Ishikawa (cell line): Measurements from ENCODE around the gene GPR78.
A peak's percentile ranks its signal among the peaks of the same experiment; 100 is the strongest.

ENCODE experiments used
- CEBPB ChIP-seq: IDR thresholded peaks from 2 replicates; pipeline ENCODE4 v1.6.1; 2012
- CREB1 ChIP-seq: IDR thresholded peaks from 2 replicates; pipeline ENCODE4 v1.6.1; 2012; ENCODE audit warnings: low read depth
- EGR1 ChIP-seq: IDR thresholded peaks from 2 replicates; pipeline ENCODE4 v1.6.1; 2012
- EP300 ChIP-seq: IDR thresholded peaks from 2 replicates; pipeline ENCODE4 v1.6.1; 2012; ENCODE audit warnings: borderline replicate concordance
- FOXM1 ChIP-seq: IDR thresholded peaks from 2 replicates; pipeline ENCODE4 v1.6.1; 2012; ENCODE audit warnings: low read depth, borderline replicate concordance
- NFIC ChIP-seq: IDR thresholded peaks from 2 replicates; pipeline ENCODE4 v1.6.1; 2012
- RAD21 ChIP-seq: IDR thresholded peaks from 2 replicates; pipeline ENCODE4 v1.6.1; 2012; ENCODE audit warnings: low read depth
- TAF1 ChIP-seq: IDR thresholded peaks from 2 replicates; pipeline ENCODE4 v1.6.1; 2012; ENCODE audit warnings: low read depth, mild to moderate bottlenecking
- TCF12 ChIP-seq: IDR thresholded peaks from 2 replicates; pipeline ENCODE4 v1.6.1; 2012; ENCODE audit warnings: low read depth
- TEAD4 ChIP-seq: IDR thresholded peaks from 2 replicates; pipeline ENCODE4 v1.6.1; 2012
- YY1 ChIP-seq: IDR thresholded peaks from 2 replicates; pipeline ENCODE4 v1.6.1; 2012; ENCODE audit warnings: low read depth
- ZBTB7A ChIP-seq: IDR thresholded peaks from 2 replicates; pipeline ENCODE4 v1.6.1; 2012; ENCODE audit warnings: low read depth
- TF ChIP-seq, protein P1 (sequence below): IDR thresholded peaks from 2 replicates; pipeline ENCODE4 v1.6.1; 2012
- TF ChIP-seq, protein P2 (sequence below): IDR thresholded peaks from 2 replicates; pipeline ENCODE4 v1.6.1; 2012; ENCODE audit warnings: low read depth, mild to moderate bottlenecking
- TF ChIP-seq, protein P3 (sequence below): IDR thresholded peaks from 2 replicates; pipeline ENCODE4 v1.6.1; 2012

Gene GPR78

DNA sequence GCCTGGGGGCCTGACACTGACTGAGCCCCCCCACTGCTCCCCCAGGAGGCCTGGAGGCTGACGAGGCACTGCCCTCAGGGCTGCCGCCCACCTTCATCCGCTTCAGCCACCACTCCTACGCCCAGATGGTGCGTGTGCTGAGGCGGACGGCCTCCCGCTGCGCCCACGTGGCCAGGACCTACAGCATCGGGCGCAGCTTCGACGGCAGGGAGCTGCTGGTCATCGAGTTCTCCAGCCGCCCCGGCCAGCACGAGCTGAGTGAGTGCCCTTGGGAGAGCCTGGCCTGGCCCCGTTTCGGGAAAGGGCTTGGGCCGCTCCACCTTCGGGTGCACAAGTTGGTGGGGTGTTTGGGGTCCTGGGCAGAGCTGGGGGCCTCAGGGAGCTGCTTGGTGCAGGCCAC, 23.7 kb downstream of the GPR78 start:
- TF ChIP-seq, protein P1, sequence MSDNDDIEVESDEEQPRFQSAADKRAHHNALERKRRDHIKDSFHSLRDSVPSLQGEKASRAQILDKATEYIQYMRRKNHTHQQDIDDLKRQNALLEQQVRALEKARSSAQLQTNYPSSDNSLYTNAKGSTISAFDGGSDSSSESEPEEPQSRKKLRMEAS: peak; percentile 64
- TF ChIP-seq TCF12: no peak

DNA sequence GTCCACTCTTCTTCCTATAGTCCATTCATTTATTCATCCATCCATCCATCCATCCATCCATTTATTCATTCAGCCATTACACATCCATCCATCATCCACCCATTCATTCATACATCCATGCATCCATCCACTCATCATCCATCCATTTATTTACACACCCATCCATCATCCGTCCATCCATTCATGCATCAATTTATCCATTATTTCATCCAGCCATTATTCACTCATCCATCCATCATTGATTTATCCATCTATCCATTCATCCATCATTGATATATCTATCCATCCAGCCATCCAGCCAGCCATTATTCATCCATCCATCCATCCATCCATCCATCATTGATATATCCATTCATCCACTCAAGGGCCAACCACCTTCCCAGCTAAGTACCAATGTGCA, 25.1 kb downstream of the GPR78 start:
- TF ChIP-seq, protein P2, sequence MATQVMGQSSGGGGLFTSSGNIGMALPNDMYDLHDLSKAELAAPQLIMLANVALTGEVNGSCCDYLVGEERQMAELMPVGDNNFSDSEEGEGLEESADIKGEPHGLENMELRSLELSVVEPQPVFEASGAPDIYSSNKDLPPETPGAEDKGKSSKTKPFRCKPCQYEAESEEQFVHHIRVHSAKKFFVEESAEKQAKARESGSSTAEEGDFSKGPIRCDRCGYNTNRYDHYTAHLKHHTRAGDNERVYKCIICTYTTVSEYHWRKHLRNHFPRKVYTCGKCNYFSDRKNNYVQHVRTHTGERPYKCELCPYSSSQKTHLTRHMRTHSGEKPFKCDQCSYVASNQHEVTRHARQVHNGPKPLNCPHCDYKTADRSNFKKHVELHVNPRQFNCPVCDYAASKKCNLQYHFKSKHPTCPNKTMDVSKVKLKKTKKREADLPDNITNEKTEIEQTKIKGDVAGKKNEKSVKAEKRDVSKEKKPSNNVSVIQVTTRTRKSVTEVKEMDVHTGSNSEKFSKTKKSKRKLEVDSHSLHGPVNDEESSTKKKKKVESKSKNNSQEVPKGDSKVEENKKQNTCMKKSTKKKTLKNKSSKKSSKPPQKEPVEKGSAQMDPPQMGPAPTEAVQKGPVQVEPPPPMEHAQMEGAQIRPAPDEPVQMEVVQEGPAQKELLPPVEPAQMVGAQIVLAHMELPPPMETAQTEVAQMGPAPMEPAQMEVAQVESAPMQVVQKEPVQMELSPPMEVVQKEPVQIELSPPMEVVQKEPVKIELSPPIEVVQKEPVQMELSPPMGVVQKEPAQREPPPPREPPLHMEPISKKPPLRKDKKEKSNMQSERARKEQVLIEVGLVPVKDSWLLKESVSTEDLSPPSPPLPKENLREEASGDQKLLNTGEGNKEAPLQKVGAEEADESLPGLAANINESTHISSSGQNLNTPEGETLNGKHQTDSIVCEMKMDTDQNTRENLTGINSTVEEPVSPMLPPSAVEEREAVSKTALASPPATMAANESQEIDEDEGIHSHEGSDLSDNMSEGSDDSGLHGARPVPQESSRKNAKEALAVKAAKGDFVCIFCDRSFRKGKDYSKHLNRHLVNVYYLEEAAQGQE: no peak
- TF ChIP-seq CEBPB (no peak), TAF1 (no peak), TCF12 (no peak), EP300 (no peak), TEAD4 (no peak), NFIC (no peak), YY1 (no peak), ZBTB7A (no peak), EGR1 (no peak), RAD21 (no peak)
- TF ChIP-seq, protein P1: no peak
- TF ChIP-seq, protein P3, sequence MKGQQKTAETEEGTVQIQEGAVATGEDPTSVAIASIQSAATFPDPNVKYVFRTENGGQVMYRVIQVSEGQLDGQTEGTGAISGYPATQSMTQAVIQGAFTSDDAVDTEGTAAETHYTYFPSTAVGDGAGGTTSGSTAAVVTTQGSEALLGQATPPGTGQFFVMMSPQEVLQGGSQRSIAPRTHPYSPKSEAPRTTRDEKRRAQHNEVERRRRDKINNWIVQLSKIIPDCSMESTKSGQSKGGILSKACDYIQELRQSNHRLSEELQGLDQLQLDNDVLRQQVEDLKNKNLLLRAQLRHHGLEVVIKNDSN: no peak

DNA sequence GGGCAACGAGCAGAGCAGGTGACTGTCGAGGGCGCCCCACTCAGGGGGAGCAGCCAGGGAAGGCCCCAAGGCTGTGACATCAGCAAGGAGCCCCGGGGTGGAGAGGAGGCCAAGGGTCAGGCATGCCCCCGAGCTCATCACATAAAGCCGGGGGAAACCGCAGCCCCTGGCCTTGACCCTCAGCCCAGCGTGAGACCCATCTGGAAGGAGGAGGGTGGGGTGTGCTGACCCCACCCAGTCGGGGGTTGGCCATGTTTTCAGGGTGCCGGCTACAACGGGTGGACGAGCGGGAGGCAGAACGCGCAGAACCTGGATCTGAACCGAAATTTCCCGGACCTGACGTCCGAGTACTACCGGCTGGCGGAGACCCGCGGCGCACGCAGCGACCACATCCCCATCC, 26.3 kb downstream of the GPR78 start:
- TF ChIP-seq CREB1: no peak
- TF ChIP-seq ZBTB7A: no peak
- no peak for TF ChIP-seq EP300
- TF ChIP-seq, protein P3: no peak
- no peak for TF ChIP-seq TAF1
- no peak for TF ChIP-seq CEBPB
- TF ChIP-seq NFIC: no peak
- no peak for TF ChIP-seq TCF12
- TF ChIP-seq, protein P1: no peak
- no peak for TF ChIP-seq TEAD4
- TF ChIP-seq, protein P2: no peak
- TF ChIP-seq RAD21: no peak
- no peak for TF ChIP-seq FOXM1
- TF ChIP-seq EGR1: no peak
- TF ChIP-seq YY1: no peak

DNA sequence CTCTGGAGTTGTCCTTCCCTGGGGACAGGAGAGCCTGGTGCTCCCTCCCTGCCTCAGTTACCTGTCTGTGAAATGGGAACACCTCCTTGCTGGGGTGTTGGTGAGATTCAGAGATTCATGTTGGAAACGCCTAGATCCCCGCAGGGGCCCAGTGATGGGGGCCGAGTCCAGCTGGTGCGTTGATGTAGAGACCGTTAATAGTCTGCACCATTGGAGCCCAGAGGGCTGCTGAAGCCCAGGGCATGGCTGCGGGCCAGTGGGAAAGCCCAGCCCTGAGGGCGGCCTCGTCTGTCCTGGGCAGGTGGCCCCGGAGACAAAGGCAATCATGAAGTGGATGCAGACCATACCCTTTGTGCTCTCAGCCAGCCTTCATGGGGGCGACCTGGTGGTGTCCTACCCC, 26.8 kb downstream of the GPR78 start:
- TF ChIP-seq ZBTB7A (no peak), NFIC (no peak)

DNA sequence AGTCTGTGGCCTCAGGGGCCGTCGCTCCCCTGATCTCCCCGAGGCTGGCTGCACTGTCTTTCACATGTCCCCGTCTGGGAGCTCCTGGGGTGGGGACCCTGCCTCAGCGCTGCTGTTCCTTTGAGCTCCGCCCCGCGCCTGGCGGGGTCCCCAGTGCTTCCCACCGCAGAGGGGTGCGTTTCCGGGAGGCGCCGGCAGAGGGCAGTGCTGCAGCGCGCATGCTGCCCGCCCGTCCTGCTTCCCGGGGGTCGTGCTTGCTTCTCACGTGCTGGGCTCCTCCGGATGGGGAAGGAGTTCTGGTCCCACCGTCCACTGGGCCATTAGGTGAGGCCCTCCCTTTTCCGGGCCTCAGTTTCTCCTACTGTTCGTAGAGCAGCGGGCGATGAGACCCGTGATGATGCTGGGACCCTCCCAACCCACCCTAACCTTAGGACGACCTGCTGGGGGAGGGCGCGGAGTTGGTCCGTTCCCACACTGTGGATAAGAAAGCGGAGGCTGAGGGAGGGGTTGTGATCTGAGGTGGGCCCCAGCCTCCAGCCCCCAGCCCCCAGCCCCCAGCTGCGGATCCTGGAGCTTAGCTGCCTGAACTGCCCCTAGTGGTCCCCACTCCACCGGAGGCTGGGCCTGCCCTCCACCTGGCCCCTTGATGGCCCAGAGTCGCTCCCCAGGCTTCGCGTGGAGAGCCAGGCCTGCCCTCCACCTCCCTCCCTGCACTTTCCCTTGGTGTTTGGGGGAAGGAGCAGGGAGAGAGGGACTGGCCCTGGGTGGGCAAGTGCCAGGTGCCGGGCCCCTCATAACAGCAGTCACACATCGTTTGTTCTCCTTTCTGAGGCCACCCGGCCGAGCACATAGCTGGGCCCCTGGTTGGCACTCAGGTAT, 27.6 kb downstream of the GPR78 start:
- peak; percentile 80 for TF ChIP-seq ZBTB7A
- peak; percentile 79 for TF ChIP-seq RAD21
- TF ChIP-seq TAF1: no peak
- no peak for TF ChIP-seq CEBPB
- TF ChIP-seq EGR1: no peak

DNA sequence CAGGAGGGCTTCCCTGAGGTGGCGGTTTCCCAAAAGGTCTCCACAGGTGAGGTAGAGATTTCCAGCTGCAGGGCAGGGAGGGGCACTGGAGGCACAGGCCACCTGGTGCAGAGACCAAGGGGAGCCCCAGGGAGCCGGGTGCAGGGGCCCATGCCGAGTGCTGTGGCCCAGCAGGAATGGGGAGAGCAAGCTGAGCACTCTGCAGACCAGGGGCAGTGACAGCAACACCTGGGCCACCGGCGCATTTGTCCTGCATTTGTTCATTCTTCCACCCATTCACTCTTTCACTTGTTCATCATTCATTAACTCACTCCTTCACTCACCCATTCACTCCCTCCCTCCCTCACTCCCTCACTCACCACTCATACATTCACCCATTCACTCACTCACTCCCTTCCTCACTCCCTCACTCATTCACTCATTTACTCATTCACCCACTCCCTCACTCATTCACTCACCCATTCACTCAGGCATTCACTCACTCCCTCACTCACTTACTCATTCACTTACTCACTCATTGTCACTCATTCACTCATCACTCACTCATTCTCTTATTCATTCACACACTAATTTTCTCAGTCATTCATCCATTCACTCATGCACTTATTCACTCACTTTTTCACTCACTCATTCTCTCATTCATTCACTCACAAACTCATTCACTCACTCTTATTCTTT, 28.7 kb downstream of the GPR78 start:
- TF ChIP-seq TAF1 (no peak), EP300 (no peak), FOXM1 (no peak), NFIC (no peak), ZBTB7A (no peak), TCF12 (no peak), EGR1 (no peak), TEAD4 (no peak), CEBPB (no peak), CREB1 (no peak), YY1 (no peak), RAD21 (no peak)
- TF ChIP-seq, protein P2: no peak
- TF ChIP-seq, protein P1: no peak
- TF ChIP-seq, protein P3: no peak
